HG03060 (cell line): Measurements from ENCODE around the gene EMC9.

Experiments
- ATAC-seq: cut with Tn5 transposase; IDR thresholded peaks from one replicate; pipeline ENCODE4 v1.9.1; 2021; ENCODE audit warnings: low read depth, moderate number of reproducible peaks; ENCODE audit not compliant: unreplicated experiment

The EMC9 gene

GRCh38 chr14:24150061-24150460 lies 8.7 kb upstream of the EMC9 start:
- ATAC-seq: no peak

DNA sequence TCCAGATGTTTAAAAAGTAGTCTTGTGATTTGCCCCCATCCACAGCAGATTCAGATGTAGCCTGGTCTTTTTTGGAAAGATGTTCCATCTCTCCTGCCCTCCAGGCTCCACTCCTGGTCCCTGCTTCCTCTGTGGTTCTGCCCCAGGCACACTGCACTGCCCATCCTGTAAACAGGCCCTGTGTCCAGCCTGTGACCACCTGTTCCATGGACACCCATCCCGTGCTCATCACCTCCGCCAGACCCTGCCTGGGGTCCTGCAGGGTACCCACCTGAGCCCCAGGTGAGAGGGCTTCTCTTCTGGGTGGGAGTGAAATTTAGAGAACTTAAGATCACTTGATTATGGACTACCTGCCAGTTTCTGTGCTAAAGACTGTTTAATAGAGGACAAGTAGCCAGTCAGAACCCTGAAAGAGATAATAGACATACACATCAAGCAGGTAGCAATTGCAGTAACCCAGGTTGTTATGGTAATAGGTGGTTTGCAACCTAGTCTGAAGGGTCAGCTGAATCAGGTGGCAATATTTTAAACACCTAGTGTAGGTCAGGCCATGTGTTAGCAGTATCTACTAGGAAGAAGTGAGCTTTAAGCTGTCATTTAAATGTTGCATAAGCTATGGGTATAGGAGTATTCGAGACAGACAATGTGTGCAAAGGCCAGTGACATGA lies 8.0 kb upstream of the EMC9 start:
- no peak for ATAC-seq

- no peak for ATAC-seq
Observed at GRCh38 chr14:24147761-24148428, 6.5 kb upstream of the EMC9 start.

DNA sequence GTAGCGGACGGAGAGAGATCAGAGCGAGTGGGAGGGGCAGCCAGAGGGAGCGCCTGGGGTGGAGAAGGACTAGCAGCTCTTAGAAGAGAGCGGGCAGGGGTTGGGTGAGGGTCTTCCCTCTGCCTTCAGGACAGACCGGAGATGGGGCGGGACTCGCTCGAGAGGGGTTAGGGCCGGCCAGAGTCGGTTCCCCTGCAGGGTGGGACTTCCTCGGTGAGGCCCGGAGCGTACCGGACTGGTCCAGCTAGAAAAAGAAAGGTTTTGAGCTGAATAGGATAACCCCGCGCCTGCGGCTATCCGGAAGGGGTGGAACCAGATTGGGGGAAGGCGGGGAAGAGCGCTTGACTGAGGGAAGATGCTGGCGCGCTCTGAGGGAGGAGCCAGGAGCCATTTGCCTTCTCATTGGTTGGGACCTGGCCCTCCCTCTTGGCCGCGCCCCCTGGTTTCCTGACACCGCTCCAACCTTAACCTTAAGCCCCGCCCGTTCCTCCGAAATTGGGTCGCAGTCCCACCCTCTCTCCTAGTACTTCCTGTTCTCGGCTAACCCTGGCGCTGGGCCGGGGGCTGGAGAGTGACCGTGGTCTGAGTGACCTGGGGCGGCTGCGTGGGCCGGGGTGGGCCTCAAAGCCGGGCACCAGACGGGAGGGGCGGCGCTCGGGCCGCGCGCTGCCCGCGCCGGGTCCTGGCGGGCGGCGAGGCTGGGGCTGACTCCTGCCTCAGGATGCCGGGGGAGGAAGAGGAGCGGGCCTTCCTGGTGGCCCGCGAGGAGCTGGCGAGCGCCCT lies 5.8 kb upstream of the EMC9 start, which contains the start of gene RNF31:
RNF31 (plus strand) TSS at position 521 of the 783 bp plus-strand sequence; CDS start at position 722, 201 bp downstream.
- ATAC-seq: peak; percentile 56

- ATAC-seq: peak; percentile 50
Observed at GRCh38 chr14:24146453-24146977, 5.1 kb upstream of the EMC9 start, which contains the start of gene PSME2. TSS of gene PSME2 (minus strand) at chr14:24146610. CDS start at chr14:24146581, 29 bp downstream.

GRCh38 chr14:24145690-24146452 lies 4.5 kb upstream of the EMC9 start:
- no peak for ATAC-seq

DNA sequence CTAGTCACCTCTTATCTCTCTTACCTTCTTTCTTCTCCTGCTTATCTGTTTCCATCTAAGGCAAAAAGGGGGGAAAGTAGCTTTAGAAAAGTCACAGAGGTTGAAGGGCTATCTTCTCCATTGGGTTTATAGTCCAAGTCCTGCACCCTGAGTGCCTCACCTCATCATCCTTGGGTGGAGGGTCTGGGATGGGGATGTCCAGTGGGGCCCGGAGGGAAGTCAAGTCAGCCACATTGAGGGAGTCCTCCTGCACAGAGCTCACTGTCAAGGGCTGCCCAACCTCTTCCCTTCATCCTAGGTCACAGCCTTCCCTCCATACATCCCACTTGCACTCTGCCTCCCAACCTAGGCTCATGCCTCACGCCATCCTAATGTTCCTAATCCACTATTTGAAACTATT lies 3.8 kb upstream of the EMC9 start:
- ATAC-seq: no peak

DNA sequence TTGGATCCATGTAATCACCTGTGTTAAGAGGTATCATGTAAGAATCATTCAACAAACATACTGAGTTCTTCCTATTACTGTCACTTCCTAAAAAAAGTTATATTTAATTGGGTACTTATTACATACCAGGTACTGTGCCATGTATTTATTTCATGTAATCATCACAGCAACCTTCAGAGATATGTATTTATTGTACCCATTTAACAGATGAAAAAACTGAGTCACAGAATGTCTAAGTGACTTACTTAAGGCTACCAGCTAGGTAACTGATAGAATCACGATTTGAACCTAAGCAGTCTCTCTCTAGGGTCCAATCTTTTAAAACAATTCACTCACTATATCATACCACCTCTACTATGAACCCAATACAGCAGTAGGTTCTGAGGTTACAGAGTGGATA lies 3.1 kb upstream of the EMC9 start:
- no peak for ATAC-seq

DNA sequence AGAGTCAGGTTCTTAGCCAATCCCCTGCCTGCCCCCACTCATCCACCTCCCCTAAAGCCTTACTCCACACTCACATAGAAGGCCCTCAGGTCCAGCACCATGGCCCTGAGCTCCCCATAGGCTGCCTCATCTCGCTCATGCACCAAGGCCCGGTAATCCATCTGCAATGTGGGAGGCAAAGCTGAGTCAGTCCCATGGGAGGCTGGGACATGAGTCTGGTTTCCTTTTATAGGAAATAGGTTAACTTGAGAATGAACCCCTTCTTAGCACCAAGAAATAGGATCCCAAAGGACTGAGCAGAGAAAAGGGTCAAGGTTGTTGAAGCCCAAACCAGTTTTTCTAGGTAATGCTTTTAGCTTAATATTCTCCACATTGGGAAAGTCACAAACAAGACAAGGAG lies 2.1 kb upstream of the EMC9 start:
- no peak for ATAC-seq

GRCh38 chr14:24139272-24139934 lies 2.0 kb downstream of the EMC9 start:
- ATAC-seq: no peak

GRCh38 chr14:24138396-24139271 lies 2.8 kb downstream of the EMC9 start:
- ATAC-seq: no peak

- no peak for ATAC-seq
Observed at GRCh38 chr14:24137529-24138395, 3.6 kb downstream of the EMC9 start.

GRCh38 chr14:24136684-24137528 lies 4.5 kb downstream of the EMC9 start:
- no peak for ATAC-seq

GRCh38 chr14:24135834-24136683 lies 5.3 kb downstream of the EMC9 start, which contains the start of gene PSME1:
TSS of gene PSME1 (plus strand) at chr14:24136194. CDS start at chr14:24136263, 69 bp downstream.
- ATAC-seq: peak; percentile 56

DNA sequence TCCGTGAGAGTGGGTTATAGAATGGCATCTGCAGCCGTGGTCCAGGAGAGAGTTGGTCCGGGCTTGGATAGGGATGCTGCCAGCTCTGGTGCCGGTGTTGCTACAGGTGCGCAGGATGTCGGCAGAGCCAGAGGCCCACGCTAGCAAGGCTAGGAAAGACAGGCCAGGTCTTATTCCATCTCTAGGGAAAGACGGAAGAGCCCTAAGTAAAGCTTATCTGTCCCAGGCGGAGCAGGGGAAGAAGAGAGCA lies 5.9 kb downstream of the EMC9 start:
- ATAC-seq: peak; percentile 7

DNA sequence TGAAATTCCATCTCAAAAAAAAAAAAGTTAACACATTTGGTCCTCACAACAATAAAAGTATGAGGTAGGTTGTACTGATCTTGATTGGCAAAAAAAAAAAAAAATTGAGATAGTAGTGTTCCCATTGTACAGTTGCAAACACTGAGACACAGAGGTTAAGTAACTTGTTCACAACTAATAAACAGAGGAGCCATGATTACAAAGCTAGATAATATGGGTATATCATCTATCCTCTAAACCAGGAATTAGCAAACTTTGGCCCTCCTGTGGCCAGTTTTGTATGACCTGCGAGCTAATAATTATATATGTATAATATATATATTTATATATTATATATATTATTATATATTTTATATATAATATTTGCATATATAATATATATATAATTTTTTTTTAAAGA lies 7.7 kb downstream of the EMC9 start:
- ATAC-seq: no peak
